OCI-LY7 (cell line): ENCODE measurements around the gene ZNF644. TPM values are rescaled to one million over a fixed set of nuclear protein-coding genes. Genes with fewer than 3 reads are reported as not detected.

ENCODE experiments used
- BruUV-seq: library from RNA; stranded (reverse); fragments of 400-500 nt; replicated peaks from 2 replicates; lab custom pipeline; 2021; lab: Mats Ljungman, UMichigan
- CTCF ChIA-PET: fragments of 300-600 bp; sonication (Branson Sonifier 250); formaldehyde crosslinking; loops from one replicate; lab custom pipeline; 2022; ENCODE audit warnings: antibody characterized with exemption; ENCODE audit not compliant: unreplicated experiment; lab: Charles Lee
- POLR2A ChIA-PET: fragments of 300-600 bp; sonication (Branson Sonifier 250); formaldehyde crosslinking; loops from one replicate; lab custom pipeline; 2022; ENCODE audit warnings: antibody characterized with exemption; lab: Charles Lee
- DNase-seq: peaks from one replicate; pipeline ENCODE4 v3.0.0-alpha.2; 2015; ENCODE audit warnings: low spot score
- H2AFZ ChIP-seq: fragments of 200-600 bp; sonication (generic), shearing (Covaris generic); 2 replicates; pipeline ENCODE4 v1.6.1; 2014; ENCODE audit warnings: mild to moderate bottlenecking, antibody characterized with exemption, low read length, moderate library complexity
- H3K27ac ChIP-seq: fragments of 200-600 bp; sonication (generic); 2 replicates; pipeline ENCODE4 v1.5.1; 2014; ENCODE audit warnings: mixed run types, low read depth, mild to moderate bottlenecking, moderate library complexity, low read length, inconsistent platforms; ENCODE audit not compliant: poor library complexity, severe bottlenecking
- H3K36me3 ChIP-seq: fragments of 200-600 bp; sonication (generic); 2 replicates; pipeline ENCODE4 v1.6.1; 2014; ENCODE audit warnings: mild to moderate bottlenecking, antibody characterized with exemption, low read length, moderate library complexity, mixed read lengths; ENCODE audit not compliant: insufficient read depth
- H3K4me1 ChIP-seq: fragments of 200-600 bp; sonication (generic); 2 replicates; pipeline ENCODE4 v1.5.1; 2014; ENCODE audit warnings: mild to moderate bottlenecking, low read length; ENCODE audit not compliant: insufficient read depth, poor library complexity, severe bottlenecking
- H3K4me2 ChIP-seq: fragments of 200-600 bp; sonication (generic); 2 replicates; pipeline ENCODE4 v1.6.1; 2014; ENCODE audit warnings: mild to moderate bottlenecking, low read length
- H3K4me3 ChIP-seq: fragments of 200-600 bp; sonication (generic); 2 replicates; pipeline ENCODE4 v1.5.1; 2014; ENCODE audit warnings: mild to moderate bottlenecking, low read depth, low read length; ENCODE audit not compliant: poor library complexity, severe bottlenecking
- H3K79me2 ChIP-seq: fragments of 200-600 bp; sonication (generic); 2 replicates; pipeline ENCODE4 v1.6.1; 2016; ENCODE audit warnings: low read depth, mild to moderate bottlenecking, low read length, moderate library complexity, mixed read lengths; ENCODE audit not compliant: insufficient read depth
- H3K9me2 ChIP-seq: fragments of 200-600 bp; sonication (generic); 2 replicates; pipeline ENCODE4 v1.6.1; 2016; ENCODE audit warnings: mild to moderate bottlenecking, low read length, mixed read lengths; ENCODE audit not compliant: insufficient read depth
- H3K9me3 ChIP-seq: fragments of 200-600 bp; sonication (generic); 2 replicates; pipeline ENCODE4 v1.6.1; 2014; ENCODE audit warnings: mild to moderate bottlenecking, mixed run types, low read length, mixed read lengths
- H4K20me1 ChIP-seq: fragments of 200-600 bp; sonication (generic); 2 replicates; pipeline ENCODE4 v1.6.1; 2014; ENCODE audit warnings: mild to moderate bottlenecking, antibody characterized with exemption, low read length, moderate library complexity, mixed read lengths; ENCODE audit not compliant: insufficient read depth
- CTCF ChIP-seq: fragments of 200-600 bp; sonication (generic); conservative IDR thresholded peaks from 2 replicates; pipeline ENCODE4 v1.5.1; 2014; ENCODE audit warnings: mild to moderate bottlenecking, antibody characterized with exemption, low read length, moderate library complexity, mixed read lengths
- EZH2phosphoT487 ChIP-seq: fragments of 200-600 bp; sonication (generic); IDR thresholded peaks from 2 replicates; pipeline ENCODE4 v1.6.1; 2018; ENCODE audit warnings: low read depth, borderline replicate concordance, mild to moderate bottlenecking, mixed run types, antibody characterized with exemption, low read length, moderate library complexity, mixed read lengths
- intact Hi-C: fragments of 100-400 bp; cut with micrococcal nuclease; formaldehyde crosslinking; loops from one replicate; pipeline ENCODE4 v1.10.0; 2022; ENCODE audit not compliant: unreplicated experiment
- total RNA-seq, 2 experiments: library from RNA; depleted of rRNA in 1 of 2; stranded (reverse); fragments of >200 nt in 1 of 2; shearing (Covaris generic) in 1 of 2; gene quantifications; 2 replicates each; pipeline ENCODE4 v1.2.3, GENCODE V29; 2014 to 2022

The ZNF644 gene
- total RNA-seq, 2 experiments from 2014 or later, result 56.6 to 65.1 TPM

GRCh38 chr1:91031081-91031480 lies 9.2 kb upstream of the ZNF644 start:
- no peak overlapping the region for H3K4me2 ChIP-seq
- no peaks in the 10 kb centered on the region for H3K36me3 ChIP-seq
- POLR2A ChIA-PET, result interaction anchor here (0.6 to 1.1 kb wide), 2 partner anchors 10 to 258 kb away, joined by 3 read pairs; no protein-coding TSS in a partner anchor
- no peaks in the 10 kb centered on the region for H3K79me2 ChIP-seq
- no peak overlapping the region for H3K4me3 ChIP-seq
- no peak overlapping the region for H2AFZ ChIP-seq
- peaks cover 5% of the 10 kb centered on the region for H3K4me1 ChIP-seq
- no peaks in the 10 kb centered on the region for H3K9me3 ChIP-seq
- TF ChIP-seq EZH2phosphoT487, result no peak
- TF ChIP-seq CTCF, result no peak
- H3K9me2 ChIP-seq, result no peaks in the 10 kb centered on the region
- no peak for DNase-seq
- H4K20me1 ChIP-seq, result no peaks in the 10 kb centered on the region
- no peak overlapping the region for H3K27ac ChIP-seq
- intact Hi-C loops, result no loop called here
- CTCF ChIA-PET, result no interaction called here
- no TSS peak for BruUV-seq

GRCh38 chr1:91026777-91027176 lies 4.9 kb upstream of the ZNF644 start:
- Histone ChIP-seq H3K9me3 (no peaks in the 10 kb centered on the region), H3K9me2 (no peaks in the 10 kb centered on the region), H3K79me2 (peaks cover 9% of the 10 kb centered on the region; the same call in 1 of the 2 replicates), H4K20me1 (no peaks in the 10 kb centered on the region), H3K36me3 (no peaks in the 10 kb centered on the region), H3K4me3 (no peak overlapping the region), H3K4me2 (no peak overlapping the region), H3K4me1 (peaks cover 29% of the 10 kb centered on the region), H3K27ac (no peak overlapping the region), H2AFZ (no peak overlapping the region)
- DNase-seq, result no peak
- no peak for TF ChIP-seq EZH2phosphoT487
- TF ChIP-seq CTCF, result peak; percentile 63
- POLR2A ChIA-PET, result no interaction called here
- no TSS peak for BruUV-seq
- intact Hi-C loops, result no loop called here
- CTCF ChIA-PET, result no interaction called here

GRCh38 chr1:91026320-91026719 lies 4.5 kb upstream of the ZNF644 start:
- H3K36me3 ChIP-seq, result no peaks in the 10 kb centered on the region
- CTCF ChIA-PET, result no interaction called here
- no peak for TF ChIP-seq EZH2phosphoT487
- no peak for TF ChIP-seq CTCF
- peaks cover 9% of the 10 kb centered on the region; the same call in 1 of the 2 replicates for H3K79me2 ChIP-seq
- H3K4me2 ChIP-seq, result no peak overlapping the region
- DNase-seq, result no peak
- H3K4me3 ChIP-seq, result no peak overlapping the region
- POLR2A ChIA-PET, result no interaction called here
- intact Hi-C loops, result no loop called here
- no peaks in the 10 kb centered on the region for H4K20me1 ChIP-seq
- no TSS peak for BruUV-seq
- no peak overlapping the region for H3K27ac ChIP-seq
- no peak overlapping the region for H2AFZ ChIP-seq
- no peaks in the 10 kb centered on the region for H3K9me3 ChIP-seq
- peaks cover 29% of the 10 kb centered on the region for H3K4me1 ChIP-seq
- no peaks in the 10 kb centered on the region for H3K9me2 ChIP-seq
